EH (cell line): ENCODE measurements around the gene LGALS9B.
"Not testable (repeated sequence)": the region's sequence is repeated elsewhere in the genome, so short reads cannot be mapped to it uniquely, and the experiment has no call there.

Source experiments
- DNase-seq: peaks from one replicate; pipeline ENCODE4 v3.0.0-alpha.2; 2015; ENCODE audit warnings: low read depth

The LGALS9B gene

GRCh38 chr17:20467447-20467846 lies at the start of gene LGALS9B:
LGALS9B (minus strand) TSS chr17:20467539; CDS start chr17:20467470, 69 bp downstream.
- not testable (repeated sequence) for DNase-seq

GRCh38 chr17:20516986-20517385 lies 49.6 kb upstream of the LGALS9B start:
- not testable (repeated sequence) for DNase-seq

- DNase-seq = not testable (repeated sequence)
Observed at GRCh38 chr17:20515099-20515498, 47.8 kb upstream of the LGALS9B start.

- not testable (repeated sequence) for DNase-seq
Observed at GRCh38 chr17:20513539-20513938, 46.2 kb upstream of the LGALS9B start.

GRCh38 chr17:20512378-20512777 lies 45.0 kb upstream of the LGALS9B start:
- DNase-seq = not testable (repeated sequence)

- not testable (repeated sequence) for DNase-seq
Observed at GRCh38 chr17:20511778-20512177, 44.4 kb upstream of the LGALS9B start.

GRCh38 chr17:20505333-20505732 lies 38.0 kb upstream of the LGALS9B start:
- not testable (repeated sequence) for DNase-seq

- not testable (repeated sequence) for DNase-seq
Observed at GRCh38 chr17:20504388-20505066, 37.2 kb upstream of the LGALS9B start.

GRCh38 chr17:20501896-20502295 lies 34.6 kb upstream of the LGALS9B start:
- DNase-seq = not testable (repeated sequence)

GRCh38 chr17:20500346-20500745 lies 33.0 kb upstream of the LGALS9B start:
- not testable (repeated sequence) for DNase-seq

- DNase-seq = not testable (repeated sequence)
Observed at GRCh38 chr17:20495420-20495819, 28.1 kb upstream of the LGALS9B start.

GRCh38 chr17:20494735-20495134 lies 27.4 kb upstream of the LGALS9B start:
- not testable (repeated sequence) for DNase-seq

GRCh38 chr17:20494147-20494546 lies 26.8 kb upstream of the LGALS9B start:
- peak; percentile 42 for DNase-seq

GRCh38 chr17:20492971-20493370 lies 25.6 kb upstream of the LGALS9B start:
- not testable (repeated sequence) for DNase-seq

GRCh38 chr17:20492099-20492498 lies 24.8 kb upstream of the LGALS9B start:
- DNase-seq = not testable (repeated sequence)

GRCh38 chr17:20484930-20485329 lies 17.6 kb upstream of the LGALS9B start:
- DNase-seq = peak; percentile 91

GRCh38 chr17:20479889-20480591 lies 12.7 kb upstream of the LGALS9B start:
- DNase-seq = peak; percentile 2

GRCh38 chr17:20477398-20478071 lies 10.2 kb upstream of the LGALS9B start:
- DNase-seq = not testable (repeated sequence)

GRCh38 chr17:20475137-20475831 lies 7.9 kb upstream of the LGALS9B start:
- not testable (repeated sequence) for DNase-seq

- not testable (repeated sequence) for DNase-seq
Observed at GRCh38 chr17:20474081-20474480, 6.7 kb upstream of the LGALS9B start.

- DNase-seq = not testable (repeated sequence)
Observed at GRCh38 chr17:20469946-20470345, 2.6 kb upstream of the LGALS9B start.

- not testable (repeated sequence) for DNase-seq
Observed at GRCh38 chr17:20469107-20469506, 1.8 kb upstream of the LGALS9B start.
